Motor neuron (in vitro differentiated cells): ENCODE results near the gene MRPL4. TPM values are rescaled to one million over a fixed set of nuclear protein-coding genes. Genes with fewer than 3 reads are reported as not detected.
A peak's percentile ranks its signal among the peaks of the same experiment; 100 is the strongest.
"Not testable (repeated sequence)": the region's sequence is repeated elsewhere in the genome, so short reads cannot be mapped to it uniquely, and the experiment has no call there.

ENCODE experiments used
- ATAC-seq, 8 experiments: fragments of 200-7000 bp; cut with Tn5 transposase; replicated peaks in 6 of 8; 2 replicates each; pipeline ENCODE4 v1.8.0; 2021; ENCODE audit warnings: mild to moderate bottlenecking in 8 of 8, moderate library complexity in 8 of 8
- H3K27ac ChIP-seq, 2 donors: fragments of 250-450 bp; sonication (Bioruptor Pico); 2 replicates each; pipeline ENCODE4 v1.9.0; 2021; ENCODE audit warnings: antibody characterized with exemption in 2 of 2, mild to moderate bottlenecking in 2 of 2, moderate library complexity in 1 of 2
- H3K4me1 ChIP-seq, 2 donors: fragments of 250-450 bp; sonication (Bioruptor Pico); replicated peaks in 1 of 2; 2 replicates each; pipeline ENCODE4 v1.6.1; 2021; ENCODE audit warnings: antibody characterized with exemption in 2 of 2, mild to moderate bottlenecking in 2 of 2, moderate library complexity in 1 of 2
- H3K4me3 ChIP-seq, 5 donors: fragments of 250-450 bp; sonication (Bioruptor Pico); 2 replicates each; pipeline ENCODE4 v1.9.0; 2021; ENCODE audit warnings: antibody characterized with exemption in 5 of 5, mild to moderate bottlenecking in 5 of 5, moderate library complexity in 4 of 5
- WGBS, 10 experiments: fragments of 450-650 bp; shearing (Covaris generic); methylation state at CpG; one replicate each; pipeline ENCODE4 v1.0.0; 2022; 5-methylcytosine and 5-hydroxymethylcytosine counted together
- in situ Hi-C, 9 experiments: fragments of 400-800 bp; cut with MboI; loops; one replicate each; pipeline ENCODE4 v1.15.0; 2021; ENCODE audit warnings: low sequenced_read_pairs in 9 of 9, low pct_unique_long_range_greater_than_20kb in 2 of 9; ENCODE audit not compliant: unreplicated experiment in 9 of 9
- total RNA-seq, 8 experiments: library from RNA; unstranded; fragments of 300-600 nt; gene quantifications; 2 replicates each; pipeline versions ENCODE4 v1.2.3 to v1.2.4, GENCODE V29; 2022

The MRPL4 gene
- total RNA-seq, 8 experiments from 2014 or later = 17.9 to 80.5 (median 34.4) TPM

DNA sequence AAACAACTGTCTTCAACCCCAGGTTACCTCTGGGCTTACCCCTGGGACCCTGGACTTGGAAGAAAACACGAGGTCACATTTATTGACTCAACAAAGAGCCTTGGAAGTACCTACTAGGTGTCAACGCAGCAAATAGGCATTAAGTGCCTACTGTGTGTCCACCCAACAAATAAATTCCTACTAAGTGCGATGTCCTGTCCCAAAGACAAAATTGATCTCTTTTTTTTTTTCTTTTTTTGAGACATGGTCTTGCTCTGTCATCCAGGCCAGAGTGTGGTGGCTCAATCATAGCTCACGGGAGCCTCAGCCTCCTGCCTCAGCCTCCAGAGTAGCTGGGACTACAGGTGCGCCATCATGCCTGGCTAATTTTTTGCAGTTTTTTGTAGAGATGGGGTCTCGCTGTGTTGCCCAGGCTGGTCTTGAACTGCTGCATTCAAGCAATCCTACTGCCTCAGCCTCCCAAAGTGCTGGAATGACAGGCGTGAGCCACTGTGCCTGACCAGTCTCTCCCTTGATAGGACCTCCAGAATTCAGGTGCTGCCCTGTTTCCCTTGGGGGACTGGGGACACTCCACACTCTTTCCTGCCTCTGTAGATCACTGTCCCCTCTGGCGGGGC lies 20.3 kb upstream of the MRPL4 start:
- ATAC-seq = no peak
- peak overlapping the region in 1 of 2 donors; percentile 76 for H3K27ac ChIP-seq
- H3K4me3 ChIP-seq = peak overlapping the region; percentile 76 to 99 (median 87)
- peaks cover 8 to 32% of the 10 kb centered on the region in 2 donors for H3K4me1 ChIP-seq
- 50 to 94% (median 66%) methylated on average over 2 to 5 of the region's 8 CpGs; no CpG with 5 or more reads in 5 of the 10 experiments for WGBS, 10 experiments
- in situ Hi-C loops = loop anchor here in 3 of 9 experiments (25.0 kb wide), 1 partner anchor 294 kb away; the partner anchor contains the start of gene OLFM2 (in 3 of the 3)

GRCh38 chr19:10233946-10234345 lies 18.1 kb upstream of the MRPL4 start:
- in situ Hi-C loops = loop anchor here in 3 of 9 experiments (25.0 kb wide), 1 partner anchor 297 kb away; the partner anchor contains the start of gene OLFM2 (in 3 of the 3)
- 38 to 100% (median 50%) methylated on average over 1 to 3 of the region's 4 CpGs; no CpG with 5 or more reads in 3 of the 10 experiments for WGBS, 10 experiments
- no peak for ATAC-seq
- peaks cover 8 to 21% of the 10 kb centered on the region in 2 donors for H3K4me1 ChIP-seq
- H3K27ac ChIP-seq = no peak overlapping the region
- no peak overlapping the region for H3K4me3 ChIP-seq

DNA sequence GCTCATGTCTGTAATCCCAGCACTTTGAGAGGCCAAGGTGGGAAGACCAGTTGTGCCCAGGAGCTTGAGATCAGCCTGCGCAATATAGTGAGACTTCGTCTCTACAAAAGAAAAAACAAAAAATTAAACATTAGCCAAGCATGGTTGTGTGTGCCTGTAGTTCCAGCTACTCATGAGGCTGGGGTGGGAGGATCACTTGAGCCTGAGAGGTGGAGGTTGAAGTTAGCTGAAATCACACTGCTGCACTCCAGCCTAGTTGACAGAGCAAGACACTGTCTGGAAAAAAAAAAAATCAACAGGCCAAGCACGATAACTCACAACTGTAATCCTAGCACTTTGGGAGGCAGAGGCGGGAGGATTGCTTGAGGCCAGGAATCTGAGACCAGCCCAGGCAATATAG lies 17.0 kb upstream of the MRPL4 start:
- in situ Hi-C loops = loop anchor here in 3 of 9 experiments (25.0 kb wide), 1 partner anchor 298 kb away; the partner anchor contains the start of gene OLFM2 (in 3 of the 3)
- 44 to 100% (median 88%) methylated on average over 2 to 4 of the region's 4 CpGs; no CpG with 5 or more reads in 1 of the 10 experiments for WGBS, 10 experiments

DNA sequence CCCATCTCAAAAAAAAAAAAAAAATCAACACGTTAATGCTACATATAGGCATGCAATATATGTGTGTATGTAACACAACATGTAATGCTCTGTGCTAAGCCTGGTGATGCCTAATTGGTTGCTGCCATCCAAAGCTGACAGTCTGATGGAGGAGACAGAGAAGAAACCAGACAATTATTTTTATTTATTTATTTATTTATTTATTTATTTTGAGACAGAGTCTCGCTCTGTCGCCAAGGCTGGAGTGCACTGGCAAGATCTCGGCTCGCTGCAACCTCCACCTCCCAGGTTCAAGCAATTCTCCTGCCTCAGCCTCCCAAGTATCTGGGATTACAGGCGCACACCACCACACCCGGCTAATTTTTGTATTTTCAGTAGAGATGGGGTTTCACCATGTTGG lies 16.6 kb upstream of the MRPL4 start:
- not testable (repeated sequence) for ATAC-seq, H3K4me3 ChIP-seq
- peak overlapping the region in 1 of 2 donors; percentile 90 for H3K27ac ChIP-seq
- in situ Hi-C loops = loop anchor here in 3 of 9 experiments (25.0 kb wide), 1 partner anchor 298 kb away; the partner anchor contains the start of gene OLFM2 (in 3 of the 3)
- peaks cover 8 to 13% of the 10 kb centered on the region in 2 donors for H3K4me1 ChIP-seq
- 13 to 100% (median 95%) methylated on average over 1 to 7 of the region's 7 CpGs; no CpG with 5 or more reads in 5 of the 10 experiments for WGBS, 10 experiments

More for the DNA sequence above, 17.0 kb upstream of the MRPL4 start:
- no peak for ATAC-seq
- Histone ChIP-seq H3K4me3 (no peak overlapping the region), H3K27ac (no peak overlapping the region), H3K4me1 (peaks cover 8 to 13% of the 10 kb centered on the region in 2 donors)

- ATAC-seq = no peak
- WGBS, 10 experiments = 20 to 100% (median 90%) methylated on average over 1 to 3 of the region's 6 CpGs; no CpG with 5 or more reads in 4 of the 10 experiments
- Histone ChIP-seq H3K4me3 (no peak overlapping the region), H3K4me1 (peaks cover 8 to 11% of the 10 kb centered on the region in 2 donors), H3K27ac (no peak overlapping the region)
- in situ Hi-C loops = loop anchor here in 3 of 9 experiments (25.0 kb wide), 1 partner anchor 300 kb away; the partner anchor contains the start of gene OLFM2 (in 3 of the 3)
Measured at GRCh38 chr19:10237702-10238101, 14.3 kb upstream of the MRPL4 start.

DNA sequence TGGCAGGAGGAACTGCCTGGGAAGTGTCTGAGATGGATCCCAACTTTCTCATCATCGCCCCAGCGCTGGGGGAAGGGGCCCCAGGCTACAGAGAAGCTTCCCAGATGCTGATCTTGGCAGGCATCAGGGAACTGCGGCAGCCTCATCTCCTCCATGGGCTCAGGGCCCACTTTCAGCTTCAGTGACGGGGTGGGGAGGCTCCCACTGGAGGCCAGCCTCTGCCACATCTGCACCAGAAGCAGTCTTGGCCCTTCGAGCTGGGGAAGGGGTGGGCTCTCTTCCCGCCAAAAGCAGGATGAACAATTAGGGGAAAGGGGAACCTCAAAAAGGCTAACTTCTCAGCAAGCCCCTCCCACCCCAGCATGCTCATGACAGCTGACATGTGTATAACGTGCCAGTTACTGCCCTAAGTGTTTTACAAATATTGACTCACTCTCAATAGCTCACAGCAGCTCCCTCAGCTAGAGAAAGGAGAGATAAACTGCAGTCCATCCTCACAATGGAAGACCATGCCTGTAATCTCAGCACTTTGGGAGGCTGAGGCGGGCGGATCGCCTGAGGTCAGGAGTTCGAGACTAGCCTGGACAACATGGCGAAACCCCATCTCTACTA lies 13.7 kb upstream of the MRPL4 start:
- ATAC-seq = peak in 6 of 8 experiments; percentile 21 to 83 (median 56)
- in situ Hi-C loops = loop anchor here in 3 of 9 experiments (25.0 kb wide), 1 partner anchor 301 kb away; the partner anchor contains the start of gene OLFM2 (in 3 of the 3)
- WGBS, 10 experiments = 0 to 100% (median 46%) methylated on average over 1 to 7 of the region's 12 CpGs; no CpG with 5 or more reads in 2 of the 10 experiments
- H3K4me3 ChIP-seq = no peak overlapping the region
- H3K4me1 ChIP-seq = peaks cover 8 to 11% of the 10 kb centered on the region in 2 donors
- H3K27ac ChIP-seq = no peak overlapping the region

- H3K4me1 ChIP-seq, ATAC-seq, H3K4me3 ChIP-seq, H3K27ac ChIP-seq: not testable (repeated sequence)
- in situ Hi-C loops = loop anchor here in 3 of 9 experiments (25.0 kb wide), 1 partner anchor 305 kb away; the partner anchor contains the start of gene OLFM2 (in 3 of the 3)
- WGBS, 10 experiments = 85 to 100% (median 94%) methylated on average over 2 to 6 of the region's 11 CpGs; no CpG with 5 or more reads in 3 of the 10 experiments
Measured at GRCh38 chr19:10241826-10242449, 10.1 kb upstream of the MRPL4 start.

- Histone ChIP-seq H3K4me1 (no peaks in the 10 kb centered on the region), H3K27ac (no peak overlapping the region), H3K4me3 (no peak overlapping the region)
- WGBS, 10 experiments = 20 to 100% (median 92%) methylated on average over 1 to 5 of the region's 7 CpGs; no CpG with 5 or more reads in 3 of the 10 experiments
- no peak for ATAC-seq
- in situ Hi-C loops = loop anchor here in 3 of 9 experiments (25.0 kb wide), 1 partner anchor 306 kb away; the partner anchor contains the start of gene OLFM2 (in 3 of the 3)
Measured at GRCh38 chr19:10243606-10244005, 8.4 kb upstream of the MRPL4 start.

DNA sequence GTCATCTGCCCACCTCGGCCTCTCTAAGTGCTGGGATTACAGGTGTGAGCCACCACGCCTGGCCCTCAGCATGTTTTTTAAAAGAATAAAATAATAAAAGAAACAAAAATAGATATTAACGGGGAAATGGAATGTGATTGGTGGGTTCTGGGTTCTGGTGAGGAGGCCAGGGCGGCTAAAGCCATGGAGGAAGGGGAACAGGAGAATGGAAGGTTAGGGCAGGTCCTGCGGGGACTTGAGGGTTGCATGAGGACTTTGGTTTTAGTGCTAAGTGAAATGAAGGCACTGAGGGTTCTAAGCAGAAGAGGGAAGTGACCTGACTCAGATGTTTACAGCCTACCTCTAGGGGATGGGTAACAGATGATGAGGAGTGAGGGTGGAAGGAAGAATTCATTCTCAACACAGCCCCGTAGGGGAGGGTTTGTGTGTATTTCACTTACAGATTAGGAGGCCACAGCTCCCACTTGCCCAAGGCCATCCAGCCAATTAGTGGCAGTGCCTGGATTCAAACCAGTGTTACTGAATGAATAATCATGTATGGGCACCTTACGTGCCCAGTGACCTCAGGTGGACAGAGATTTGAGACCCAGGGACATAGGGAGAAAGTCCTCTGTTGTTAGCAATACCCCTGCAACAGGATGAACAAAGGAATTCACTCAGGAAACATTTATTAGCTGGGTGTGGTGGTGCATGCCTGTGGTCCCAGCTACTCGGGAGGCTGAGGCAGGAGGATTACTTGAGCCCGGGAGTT lies 6.7 kb upstream of the MRPL4 start:
- in situ Hi-C loops = loop anchor here in 3 of 9 experiments (25.0 kb wide), 1 partner anchor 308 kb away; the partner anchor contains the start of gene OLFM2 (in 3 of the 3)
- 34 to 92% (median 76%) methylated on average over 3 to 8 of the region's 9 CpGs; no CpG with 5 or more reads in 1 of the 10 experiments for WGBS, 10 experiments
- H3K4me1 ChIP-seq = peaks cover 0 to 3% of the 10 kb centered on the region in 2 donors
- no peak overlapping the region for H3K27ac ChIP-seq
- H3K4me3 ChIP-seq = no peak overlapping the region
- no peak for ATAC-seq

DNA sequence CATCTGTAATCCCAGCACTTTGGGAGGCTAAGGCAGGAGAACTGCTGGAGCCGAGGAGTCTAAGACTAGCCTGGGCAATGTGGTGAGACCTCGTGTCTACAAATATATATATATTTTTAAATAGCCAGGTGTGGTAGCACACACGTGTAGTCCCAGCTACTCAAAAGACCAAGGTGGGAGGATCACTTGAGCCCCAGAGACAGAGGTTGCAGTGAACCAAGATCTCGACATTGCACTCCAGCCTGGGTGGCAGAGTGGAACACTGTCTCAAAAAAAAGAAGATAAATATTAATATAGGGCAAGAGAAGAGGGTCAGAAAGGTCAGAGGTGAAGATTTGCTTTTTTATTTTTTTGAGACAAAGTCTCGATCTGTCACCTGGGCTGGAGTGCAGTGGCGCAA lies 5.5 kb upstream of the MRPL4 start:
- WGBS, 10 experiments = 42 to 100% (median 79%) methylated on average over 1 to 4 of the region's 6 CpGs; no CpG with 5 or more reads in 2 of the 10 experiments
- Histone ChIP-seq H3K4me3 (no peak overlapping the region), H3K4me1 (peaks cover 0 to 3% of the 10 kb centered on the region in 2 donors), H3K27ac (no peak overlapping the region)
- no peak for ATAC-seq
- in situ Hi-C loops = loop anchor here in 3 of 9 experiments (25.0 kb wide), 1 partner anchor 309 kb away; the partner anchor contains the start of gene OLFM2 (in 3 of the 3)

- in situ Hi-C loops = loop anchor here in 2 of 9 experiments (25.0 kb wide), 2 partner anchors 135 to 315 kb away; partner anchors contain the start of genes OLFM2 (in 1 of the 2) and TYK2 (in 1 of the 2)
- ATAC-seq = no peak
- H3K27ac ChIP-seq = peak overlapping the region; percentile 87 to 92
Measured at GRCh38 chr19:10252707-10253106, 693 bp downstream of the MRPL4 start.

More at GRCh38 chr19:10252707-10253106, 693 bp downstream of the MRPL4 start:
- H3K4me3 ChIP-seq = peak overlapping the region; percentile 64 to 94 (median 84)
- WGBS, 10 experiments = 18 to 50% (median 32%) methylated on average over 1 to 6 of the region's 8 CpGs; no CpG with 5 or more reads in 4 of the 10 experiments
- peaks cover 5 to 7% of the 10 kb centered on the region in 2 donors for H3K4me1 ChIP-seq
